NCI-H510A treated with DMSO at 0.1 percent for 48 hours (cell line): ENCODE data around the gene TAS1R2.
A peak's percentile ranks its signal among the peaks of the same experiment; 100 is the strongest.
"Not testable (repeated sequence)": the region's sequence is repeated elsewhere in the genome, so short reads cannot be mapped to it uniquely, and the experiment has no call there.

Source experiments
- DNase-seq: peaks from one replicate; lab custom pipeline; 2025; lab: John Stamatoyannopoulos, UW

Gene TAS1R2

GRCh38 chr1:18883636-18884418, 24.4 kb upstream of the TAS1R2 start:
- DNase-seq = peak; percentile 3

- DNase-seq = no peak
Measured at GRCh38 chr1:18883079-18883478, 23.6 kb upstream of the TAS1R2 start.

- DNase-seq = no peak
Measured at GRCh38 chr1:18882486-18882885, 23.0 kb upstream of the TAS1R2 start.

- DNase-seq = no peak
Measured at GRCh38 chr1:18881642-18882431, 22.4 kb upstream of the TAS1R2 start.

GRCh38 chr1:18881164-18881563, 21.7 kb upstream of the TAS1R2 start:
- no peak for DNase-seq

- DNase-seq = no peak
Measured at GRCh38 chr1:18880585-18880984, 21.1 kb upstream of the TAS1R2 start.

- DNase-seq = no peak
Measured at GRCh38 chr1:18879791-18880309, 20.4 kb upstream of the TAS1R2 start.

- no peak for DNase-seq
Measured at GRCh38 chr1:18879215-18879790, 19.8 kb upstream of the TAS1R2 start.

- no peak for DNase-seq
Measured at GRCh38 chr1:18878538-18879214, 19.2 kb upstream of the TAS1R2 start.

- DNase-seq = no peak
Measured at GRCh38 chr1:18877282-18877681, 17.8 kb upstream of the TAS1R2 start.

- no peak for DNase-seq
Measured at GRCh38 chr1:18876210-18876609, 16.8 kb upstream of the TAS1R2 start.

GRCh38 chr1:18875796-18876128, 16.3 kb upstream of the TAS1R2 start:
- no peak for DNase-seq

GRCh38 chr1:18875107-18875795, 15.8 kb upstream of the TAS1R2 start:
- DNase-seq = peak; percentile 35

- DNase-seq = no peak
Measured at GRCh38 chr1:18874600-18874999, 15.1 kb upstream of the TAS1R2 start.

- DNase-seq = no peak
Measured at GRCh38 chr1:18874036-18874435, 14.6 kb upstream of the TAS1R2 start.

GRCh38 chr1:18872071-18872611, 12.7 kb upstream of the TAS1R2 start:
- DNase-seq = no peak

- DNase-seq = no peak
Measured at GRCh38 chr1:18871401-18872070, 12.1 kb upstream of the TAS1R2 start.

GRCh38 chr1:18870957-18871356, 11.5 kb upstream of the TAS1R2 start:
- no peak for DNase-seq

- not testable (repeated sequence) for DNase-seq
Measured at GRCh38 chr1:18870595-18870865, 11.1 kb upstream of the TAS1R2 start.

GRCh38 chr1:18869847-18870594, 10.6 kb upstream of the TAS1R2 start:
- DNase-seq = no peak
